PFSK-1 (cell line): ENCODE measurements around the gene EIF2A.

Source experiments
- POLR2AphosphoS5 ChIP-seq: IDR thresholded peaks from 2 replicates; pipeline ENCODE4 v1.6.1; 2012; ENCODE audit warnings: low read depth, mild to moderate bottlenecking, control low read depth, low read length, moderate library complexity
- REST ChIP-seq, 2 experiments: IDR thresholded peaks; 2 replicates each; pipeline versions ENCODE4 v1.6.1 to v1.8.0; 2011 to 2012; ENCODE audit warnings: low read depth in 2 of 2, low read length in 2 of 2, control low read depth in 1 of 2, inconsistent platforms in 1 of 2, mild to moderate bottlenecking in 1 of 2, moderate library complexity in 1 of 2; ENCODE audit not compliant: insufficient read depth in 1 of 2
- SIN3A ChIP-seq: IDR thresholded peaks from 2 replicates; pipeline ENCODE4 v1.6.1; 2012; ENCODE audit warnings: mild to moderate bottlenecking, low read length, moderate library complexity, borderline replicate concordance; ENCODE audit not compliant: insufficient read depth
- TAF1 ChIP-seq: IDR thresholded peaks from 2 replicates; pipeline ENCODE4 v1.6.1; 2012; ENCODE audit warnings: low read length, control low read depth, borderline replicate concordance; ENCODE audit not compliant: insufficient read depth

GRCh38 chr3:150594150-150594549 is 47.6 kb downstream of the EIF2A start:
- no peak for TF ChIP-seq SIN3A
- no peak for TF ChIP-seq POLR2AphosphoS5
- TF ChIP-seq REST (IDR thresholded peaks at IDR 0.05; ENCODE audit: insufficient read depth in 1 of 2, low read depth in 2 of 2, low read length in 2 of 2) = no peak
- TF ChIP-seq TAF1 = no peak
